GM18519 (cell line): ENCODE measurements around the gene ZNF329.
A peak's percentile ranks its signal among the peaks of the same experiment; 100 is the strongest.
"Not testable (repeated sequence)": the region's sequence is repeated elsewhere in the genome, so short reads cannot be mapped to it uniquely, and the experiment has no call there.

ENCODE experiments used
- ATAC-seq: cut with Tn5 transposase; IDR thresholded peaks from one replicate; pipeline ENCODE4 v1.9.1; 2021; ENCODE audit warnings: mild to moderate bottlenecking, moderate library complexity; ENCODE audit not compliant: unreplicated experiment, low FRiP score

Gene ZNF329

GRCh38 chr19:58150328-58150921 lies at the start of gene ZNF329:
TSS of gene ZNF329 (minus strand) at chr19:58150789. CDS start at chr19:58129503, 21,286 bp downstream.
- ATAC-seq = no peak

GRCh38 chr19:58196901-58197616 lies 46.5 kb upstream of the ZNF329 start:
- ATAC-seq = no peak

DNA sequence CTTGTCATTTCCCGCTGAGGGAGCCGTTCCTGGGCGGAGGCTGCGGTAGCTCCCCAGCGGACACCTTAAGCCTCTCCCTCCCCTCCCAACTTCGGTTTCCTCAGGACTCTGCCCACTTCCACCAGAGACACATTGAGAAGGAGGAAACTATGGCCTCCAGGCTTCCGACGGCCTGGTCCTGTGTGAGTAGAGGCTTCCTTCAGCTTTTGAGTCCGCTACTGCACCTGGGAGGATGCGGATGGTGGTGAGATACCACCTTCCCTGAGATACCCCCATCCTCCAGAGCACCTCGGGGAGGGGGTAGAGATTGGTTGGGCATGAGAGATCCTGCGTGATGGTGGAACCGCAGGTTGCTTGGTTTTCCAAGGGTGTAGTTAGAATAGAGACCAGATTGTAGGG lies 33.2 kb upstream of the ZNF329 start:
- ATAC-seq = no peak

- ATAC-seq = peak; percentile 78
Observed at GRCh38 chr19:58182989-58183816, 32.6 kb upstream of the ZNF329 start, which contains the start of gene ZNF274. TSS of gene ZNF274 (plus strand) at chr19:58183061. CDS start at chr19:58183966, 905 bp downstream.

GRCh38 chr19:58182577-58182988 lies 32.0 kb upstream of the ZNF329 start:
- no peak for ATAC-seq

DNA sequence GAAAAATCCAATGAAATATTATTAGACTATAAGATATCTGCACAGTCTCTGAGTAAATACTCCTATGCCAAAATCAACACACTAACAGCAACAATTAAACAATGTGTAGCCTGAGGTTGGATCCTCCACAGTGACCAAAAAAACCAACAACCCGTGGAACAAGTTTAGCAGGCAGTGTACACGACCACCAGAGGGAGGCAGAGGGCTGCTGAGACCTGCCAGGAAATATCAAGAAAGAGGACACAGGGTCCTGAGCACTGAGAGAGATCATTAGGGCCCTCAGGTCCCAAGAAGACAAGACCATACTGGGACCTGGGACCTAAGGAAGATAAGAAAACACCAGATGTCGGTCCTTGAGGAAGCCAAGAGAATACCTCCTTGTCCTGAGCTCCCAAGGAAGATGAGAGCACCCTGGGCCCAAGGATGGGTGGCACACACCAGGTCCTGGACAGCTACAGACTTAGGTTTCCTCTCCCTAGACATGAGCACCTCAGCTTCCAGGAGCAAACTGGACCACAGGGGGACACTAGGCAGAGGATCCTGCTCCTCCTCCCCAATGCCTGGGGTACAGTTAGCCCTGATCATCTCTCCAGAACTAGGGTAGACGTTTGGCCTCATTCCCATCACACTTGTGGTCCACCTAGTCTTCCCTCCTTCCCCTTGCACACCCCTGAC lies 31.4 kb upstream of the ZNF329 start:
- no peak for ATAC-seq

- no peak for ATAC-seq
Observed at GRCh38 chr19:58170860-58171259, 20.3 kb upstream of the ZNF329 start.

- no peak for ATAC-seq
Observed at GRCh38 chr19:58166708-58167280, 16.2 kb upstream of the ZNF329 start.

DNA sequence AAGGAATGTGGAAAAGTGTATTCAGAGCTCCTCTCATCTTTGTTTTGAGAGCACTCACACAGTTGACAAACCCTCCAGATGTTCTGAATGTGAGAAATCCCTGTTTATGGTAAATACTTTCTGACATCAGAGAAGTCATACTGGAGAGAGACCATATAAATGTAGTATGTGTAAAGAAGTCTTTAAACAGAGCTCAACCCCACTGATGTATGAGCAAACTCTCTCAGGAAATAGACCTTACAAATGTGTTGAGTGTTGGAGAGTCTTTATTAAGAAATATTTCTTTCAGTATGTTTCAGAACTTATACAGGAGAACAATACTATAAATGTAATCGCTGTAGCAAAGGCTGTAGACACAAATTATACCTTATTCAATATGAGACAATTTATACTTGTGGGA lies 15.7 kb upstream of the ZNF329 start:
- ATAC-seq = no peak

- ATAC-seq = no peak
Observed at GRCh38 chr19:58157045-58157728, 6.6 kb upstream of the ZNF329 start.

- ATAC-seq = peak; percentile 60
Observed at GRCh38 chr19:58154679-58155648, 4.4 kb upstream of the ZNF329 start.

DNA sequence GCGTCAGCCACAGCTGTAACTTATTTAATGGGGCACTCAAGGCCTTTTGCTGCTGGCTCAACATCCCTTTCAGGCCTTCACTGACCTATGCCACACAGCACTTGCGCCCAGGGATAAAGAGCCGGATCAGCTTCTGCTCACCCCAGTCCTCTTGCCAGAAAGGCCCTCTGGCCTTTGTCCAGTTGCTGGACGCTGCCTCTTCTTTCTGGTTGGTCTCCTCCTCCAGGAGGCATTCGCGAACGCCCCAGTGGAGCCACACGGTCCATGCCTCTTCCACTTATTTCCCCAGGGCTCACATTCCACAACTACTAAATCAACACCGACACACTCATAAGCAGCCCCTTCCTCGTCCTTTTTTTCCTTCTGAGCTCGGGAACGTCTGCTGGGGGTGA lies 3.7 kb upstream of the ZNF329 start:
- ATAC-seq = no peak

DNA sequence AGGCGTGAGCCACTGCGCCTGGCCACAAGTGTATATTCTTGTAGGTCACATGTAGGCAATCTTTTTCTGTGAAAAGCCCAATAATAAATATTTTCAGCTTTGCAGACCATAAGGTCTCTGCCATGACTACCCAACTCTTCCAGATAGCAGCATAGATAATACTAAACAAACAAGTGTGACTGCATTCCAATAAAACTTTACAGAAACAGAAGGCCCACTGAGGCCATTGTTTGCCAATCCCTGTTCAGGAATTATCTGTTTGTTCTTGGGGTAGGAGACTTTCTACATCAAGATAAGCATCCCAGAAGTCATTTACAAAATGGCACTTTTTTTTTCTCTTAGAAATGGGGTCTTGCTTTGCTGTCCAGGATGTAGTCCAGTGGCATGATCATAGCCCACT lies 2.8 kb upstream of the ZNF329 start:
- ATAC-seq = no peak

- not testable (repeated sequence) for ATAC-seq
Observed at GRCh38 chr19:58147475-58147874, 3.1 kb downstream of the ZNF329 start.

DNA sequence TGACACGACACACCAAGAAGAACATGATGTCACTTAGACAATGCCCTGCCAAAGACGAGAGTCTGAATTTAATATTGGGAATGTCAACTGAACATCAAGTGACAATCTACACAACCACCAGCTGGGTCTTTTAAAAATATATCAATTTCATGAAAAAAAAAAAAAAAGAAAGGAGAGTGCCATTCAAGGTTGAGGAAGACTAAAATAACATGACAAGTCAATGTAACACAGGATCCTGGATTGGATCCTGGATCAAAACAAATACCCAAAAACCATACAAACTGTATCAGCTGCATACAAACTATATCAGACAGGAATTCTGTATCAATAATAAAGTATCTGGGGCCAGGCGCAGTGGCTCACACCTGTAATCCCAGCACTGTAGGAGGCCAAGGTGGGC lies 4.7 kb downstream of the ZNF329 start:
- no peak for ATAC-seq

DNA sequence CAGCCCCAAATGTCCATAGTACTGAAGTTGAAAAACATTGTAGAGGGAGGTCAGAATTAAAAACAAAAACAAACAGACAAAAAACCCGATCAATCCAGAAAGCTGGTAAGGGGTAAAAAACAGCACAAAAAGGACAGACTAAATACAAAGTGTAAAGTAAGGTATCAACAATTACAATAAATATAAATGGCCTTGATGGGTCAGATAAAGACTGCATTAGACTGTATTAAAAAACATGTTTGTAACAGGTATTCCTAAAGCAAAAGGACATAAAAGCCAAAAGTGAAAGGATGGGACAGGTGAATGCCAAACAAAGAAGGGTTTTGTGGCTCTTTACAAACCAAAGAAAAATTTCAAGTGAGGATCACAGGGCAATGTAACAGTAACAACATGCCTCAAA lies 16.3 kb downstream of the ZNF329 start:
- no peak for ATAC-seq

- no peak for ATAC-seq
Observed at GRCh38 chr19:58129284-58129683, 21.3 kb downstream of the ZNF329 start.

DNA sequence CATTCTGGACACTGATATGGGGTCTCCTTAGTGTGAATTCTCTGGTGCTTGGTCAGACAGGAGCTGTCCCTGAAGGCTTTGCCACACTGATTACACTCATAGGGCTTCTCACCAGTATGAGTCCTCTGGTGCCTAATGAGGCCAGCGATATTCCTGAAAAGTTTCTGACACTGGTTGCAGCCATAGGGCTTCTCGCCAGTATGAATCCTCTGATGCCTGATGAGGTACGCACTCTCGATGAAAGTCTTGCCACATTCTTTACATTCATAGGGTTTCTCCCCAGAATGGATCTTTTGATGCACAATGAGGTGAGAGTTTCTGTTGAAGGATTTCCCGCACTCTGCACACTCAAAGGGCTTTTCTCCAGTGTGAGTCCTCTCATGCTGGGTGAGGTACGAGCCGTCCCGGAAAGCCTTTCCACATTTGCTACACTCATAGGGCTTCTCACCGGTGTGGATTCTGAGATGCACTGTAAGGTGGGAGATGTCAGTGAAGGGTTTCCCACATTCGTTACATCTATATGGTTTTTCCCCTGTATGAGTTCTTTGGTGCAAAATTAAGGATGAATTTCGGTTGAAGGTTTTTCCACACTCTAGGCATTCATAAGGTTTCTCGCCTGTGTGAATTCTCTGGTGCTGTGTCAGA lies 22.4 kb downstream of the ZNF329 start:
- ATAC-seq = no peak
